ENCODE results near the gene OPTN.
"Not testable (repeated sequence)": the region's sequence is repeated elsewhere in the genome, so short reads cannot be mapped to it uniquely, and the experiment has no call there.

Gene OPTN

GRCh38 chr10:13121500-13121854 is 21.5 kb downstream of the OPTN start:
- no peak for DNase-seq

- DNase-seq: no peak
Observed at GRCh38 chr10:13136651-13137050, 36.7 kb downstream of the OPTN start.

DNA sequence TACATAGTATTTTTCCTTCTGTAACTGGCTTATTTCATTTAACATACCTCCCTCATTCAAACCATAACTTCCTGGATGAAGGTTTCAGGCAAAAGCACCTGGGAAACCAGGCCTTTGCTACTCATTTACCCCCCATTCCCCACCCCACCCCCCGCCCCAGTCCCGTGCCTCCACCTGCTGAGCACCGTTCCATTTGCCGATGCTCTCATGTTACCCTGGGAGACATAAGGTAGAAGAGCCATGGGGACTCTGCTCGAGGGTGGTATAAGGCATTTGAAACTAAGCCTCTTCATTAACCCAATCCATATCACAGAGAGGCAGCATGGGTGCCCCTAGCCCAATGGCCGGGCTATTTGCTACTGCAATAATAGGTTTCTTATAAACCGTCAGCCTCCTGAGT is 39.2 kb downstream of the OPTN start:
- DNase-seq: no peak

DNA sequence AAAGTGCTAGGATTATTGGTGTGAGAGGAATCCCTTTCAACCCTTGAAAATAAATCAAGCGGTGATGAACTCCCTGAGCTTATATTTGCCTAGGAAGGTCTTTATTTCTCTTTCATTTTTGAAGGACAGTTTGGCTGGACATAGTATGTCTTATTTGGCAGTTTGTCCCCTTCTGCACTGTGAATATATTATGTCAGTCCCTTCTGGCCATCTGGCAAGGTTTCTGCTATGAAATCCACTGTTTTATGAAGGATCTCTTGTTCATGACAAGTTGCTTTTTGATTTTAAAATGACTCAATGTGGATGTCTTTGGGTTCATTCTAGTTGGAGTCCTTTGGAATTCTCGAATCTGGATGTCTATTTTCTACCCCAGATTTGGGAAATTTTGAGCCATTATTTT is 39.7 kb downstream of the OPTN start:
- no peak for DNase-seq

- no peak for DNase-seq
Observed at GRCh38 chr10:13140627-13141190, 40.7 kb downstream of the OPTN start.

GRCh38 chr10:13143766-13144165 is 43.8 kb downstream of the OPTN start:
- DNase-seq: no peak

DNA sequence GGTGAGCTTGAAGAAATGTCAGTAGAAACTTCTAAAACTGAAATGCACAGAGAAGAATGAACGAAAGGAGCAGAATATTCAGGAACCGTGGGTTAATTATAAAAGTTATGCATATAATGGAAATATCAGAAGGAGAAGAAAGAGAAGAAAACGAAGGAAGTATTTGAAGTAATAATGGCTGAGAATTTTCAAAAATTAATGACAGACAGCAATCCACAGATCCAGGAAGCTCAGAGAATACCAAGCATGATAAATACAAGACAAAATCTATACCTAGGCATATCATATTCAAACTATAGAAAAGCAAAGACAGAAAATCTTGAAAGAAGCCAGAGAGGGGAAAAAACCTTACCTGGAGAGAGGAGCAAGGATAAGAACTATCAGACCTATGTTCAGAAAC is 44.9 kb downstream of the OPTN start:
- no peak for DNase-seq

- no peak for DNase-seq
Observed at GRCh38 chr10:13146379-13146778, 46.4 kb downstream of the OPTN start.

GRCh38 chr10:13147161-13147560 is 47.2 kb downstream of the OPTN start:
- no peak for DNase-seq

- no peak for DNase-seq
Observed at GRCh38 chr10:13152296-13152695, 52.3 kb downstream of the OPTN start.

DNA sequence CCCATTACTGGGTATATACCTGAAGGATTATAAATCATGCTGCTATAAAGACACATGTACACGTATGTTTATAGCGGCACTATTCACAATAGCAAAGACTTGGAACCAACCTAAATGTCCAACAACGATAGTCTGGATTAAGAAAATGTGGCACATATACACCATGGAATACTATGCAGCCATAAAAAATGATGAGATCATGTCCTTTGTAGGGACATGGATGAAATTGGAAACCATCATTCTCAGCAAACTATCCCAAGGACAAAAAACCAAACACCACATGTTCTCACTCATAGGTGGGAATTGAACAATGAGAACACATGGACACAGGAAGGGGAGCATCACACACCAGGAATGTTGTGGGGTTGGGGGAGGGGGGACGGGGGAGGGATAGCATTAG is 55.9 kb downstream of the OPTN start:
- DNase-seq: not testable (repeated sequence)

DNA sequence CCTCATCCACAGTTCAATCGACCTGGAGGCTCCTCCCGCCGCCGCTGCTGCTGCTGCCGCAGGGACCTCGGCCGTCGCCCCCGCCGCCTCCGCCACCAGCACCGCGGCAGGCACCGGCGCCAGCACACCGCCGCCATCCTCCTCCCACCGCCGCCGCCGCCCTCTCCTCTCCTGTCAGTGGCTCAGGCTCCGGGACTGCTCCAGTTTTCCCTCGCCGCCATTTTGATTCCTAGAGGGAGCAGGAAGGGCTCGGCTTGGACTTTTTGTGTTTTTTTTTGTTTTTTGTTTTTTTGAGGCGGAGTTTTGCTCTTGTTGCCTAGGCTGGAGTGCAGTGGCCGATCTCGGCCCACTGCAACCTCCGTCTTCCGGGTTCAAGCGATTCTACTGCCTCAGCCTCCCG is 58.4 kb downstream of the OPTN start:
- no peak for DNase-seq

- peak; percentile 97 for DNase-seq
Observed at GRCh38 chr10:13160934-13161856, 61.2 kb downstream of the OPTN start, which contains the start of gene MCM10. Gene MCM10 (plus strand): TSS chr10:13161558. CDS start chr10:13164203, 2,645 bp downstream.

- DNase-seq: peak; percentile 2
Observed at GRCh38 chr10:13161857-13162271, 61.9 kb downstream of the OPTN start.

- no peak for DNase-seq
Observed at GRCh38 chr10:13163859-13164258, 63.9 kb downstream of the OPTN start.

DNA sequence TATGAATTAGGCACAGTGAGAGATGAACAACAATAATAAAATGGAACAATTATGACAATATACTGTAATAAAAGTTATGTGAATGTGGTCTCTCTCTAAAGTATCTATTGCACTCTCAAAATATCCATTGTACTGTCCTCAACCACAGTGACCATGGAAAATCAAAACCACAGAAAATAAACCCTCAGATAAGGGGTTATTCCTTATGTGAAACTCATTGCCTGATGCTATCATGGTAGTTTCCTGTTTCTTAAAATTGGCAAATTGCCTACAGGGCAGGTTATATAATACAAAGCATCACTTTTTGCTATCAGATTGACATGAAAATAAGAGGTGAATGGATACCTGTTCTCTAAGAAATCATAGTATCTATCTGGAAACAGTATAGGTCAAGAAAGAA is 65.2 kb downstream of the OPTN start:
- DNase-seq: no peak

DNA sequence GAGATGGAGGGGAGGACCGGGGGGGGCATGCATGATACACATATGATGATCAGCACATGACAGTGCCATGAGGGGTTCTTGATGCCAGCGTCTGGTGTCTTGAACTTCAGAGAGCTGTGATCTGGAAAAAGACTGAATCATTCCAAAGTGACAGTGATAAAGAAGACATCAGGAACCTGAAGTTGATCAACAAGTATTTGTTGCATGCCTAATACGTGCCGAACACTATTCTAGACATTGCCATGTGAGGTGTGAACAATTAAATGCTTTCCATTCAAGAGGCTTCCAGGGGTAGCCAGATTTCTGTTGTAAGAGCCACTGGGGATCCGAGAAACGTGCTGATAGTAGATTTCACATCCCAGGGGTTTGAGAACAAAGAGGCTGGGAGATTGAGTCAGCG is 67.6 kb downstream of the OPTN start:
- DNase-seq: no peak

DNA sequence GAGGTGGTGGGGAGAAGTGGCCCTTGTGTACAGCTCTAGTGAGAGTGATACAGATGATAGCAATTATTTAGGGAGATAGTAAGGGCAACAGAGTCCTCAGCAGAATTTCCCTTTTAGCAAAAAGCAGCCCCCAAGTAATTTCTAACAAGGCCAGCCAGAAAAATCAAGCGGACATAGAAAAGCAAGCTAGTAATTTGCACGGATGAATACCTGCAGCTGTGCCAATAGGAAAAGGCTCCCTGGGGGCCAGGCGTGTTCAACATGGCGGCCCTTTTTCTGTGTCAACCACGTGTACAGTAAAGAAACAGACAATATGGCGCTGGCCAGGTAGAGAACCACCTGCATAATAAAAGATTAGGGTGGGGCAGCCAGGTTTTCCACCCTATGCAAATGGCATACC is 68.8 kb downstream of the OPTN start:
- no peak for DNase-seq

GRCh38 chr10:13173616-13174015 is 73.7 kb downstream of the OPTN start:
- no peak for DNase-seq

GRCh38 chr10:13180788-13181187 is 80.8 kb downstream of the OPTN start:
- no peak for DNase-seq

DNA sequence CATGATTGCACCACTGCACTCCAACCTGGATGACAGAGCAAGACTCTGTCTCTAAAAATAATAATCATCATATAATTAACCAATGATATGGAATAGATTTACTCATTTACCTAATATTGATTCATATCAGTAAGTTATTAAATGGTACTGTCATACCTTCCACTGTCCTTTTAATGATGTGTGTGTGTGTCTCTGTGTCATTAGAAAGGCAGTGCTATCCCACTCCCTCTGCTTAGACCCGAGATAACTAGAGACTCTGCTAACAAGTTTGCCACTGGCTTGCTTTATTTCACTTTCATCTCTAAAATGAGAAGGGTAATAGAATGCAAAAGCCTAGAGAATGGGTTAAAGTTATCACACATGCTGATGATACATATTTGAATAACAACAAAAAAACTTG is 82.5 kb downstream of the OPTN start:
- no peak for DNase-seq

GRCh38 chr10:13183625-13184024 is 83.7 kb downstream of the OPTN start:
- DNase-seq: no peak

DNA sequence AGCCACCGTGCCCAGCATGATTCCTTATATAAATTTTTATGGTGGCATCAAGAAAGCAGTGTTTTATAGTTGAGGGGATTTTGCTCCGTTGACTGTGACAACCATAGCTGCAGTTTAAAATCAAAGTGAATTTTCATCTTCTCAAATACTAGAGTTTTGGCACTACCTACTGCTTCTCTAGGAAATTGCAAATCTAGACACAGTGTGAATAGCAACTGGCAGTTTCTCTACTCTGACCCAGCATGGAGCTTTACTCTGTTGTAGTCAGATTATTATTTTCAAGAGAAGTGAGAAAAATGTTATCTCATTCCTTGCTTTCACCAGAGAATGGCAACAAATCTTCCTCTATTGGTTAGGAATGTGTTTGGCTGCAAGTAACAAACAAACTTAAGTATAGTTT is 84.3 kb downstream of the OPTN start:
- DNase-seq: no peak

DNA sequence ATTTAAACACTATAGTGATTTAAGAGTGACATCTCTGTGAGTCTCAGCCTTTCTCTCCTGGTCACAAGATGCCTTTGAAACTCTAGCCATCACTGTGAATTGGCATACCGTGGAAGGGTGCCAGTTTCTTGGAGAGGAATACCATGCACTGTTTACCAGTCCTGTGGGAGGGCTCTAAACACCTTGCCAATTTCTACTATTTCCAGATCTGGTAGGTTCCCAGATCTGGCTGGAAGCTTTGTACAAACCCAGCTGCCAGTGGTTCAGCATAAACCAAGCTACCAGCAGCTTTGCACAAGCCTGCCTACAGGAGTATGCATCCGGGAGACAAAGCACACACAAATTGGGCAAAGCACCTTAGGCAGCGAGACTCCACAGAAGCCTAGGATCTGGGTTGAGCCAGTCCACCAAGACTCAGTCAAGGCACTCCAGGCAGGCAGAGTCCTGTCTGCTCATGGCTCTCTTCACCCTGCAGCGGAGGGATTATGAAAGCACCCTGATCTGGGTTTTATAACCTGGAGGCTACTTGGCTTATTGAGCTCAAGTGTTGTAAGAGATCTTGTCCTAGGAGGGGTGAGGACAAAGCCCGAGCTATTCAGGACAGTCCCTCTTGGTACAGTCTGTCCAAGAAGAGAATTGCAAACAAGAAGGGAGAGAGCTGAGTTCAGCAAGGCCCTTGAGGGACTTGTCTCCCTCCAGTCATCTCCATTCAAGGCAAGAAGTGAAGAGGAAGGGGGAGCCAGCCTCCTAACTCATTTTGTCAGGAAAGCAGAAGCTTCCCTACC is 85.0 kb downstream of the OPTN start:
- DNase-seq: no peak

All from central memory CD4-positive, alpha-beta T cell (primary cell).